Activated CD8-positive, alpha-beta memory T cell treated with anti-CD3 and anti-CD28 coated beads, Interleukin-2, amount 50 U/mL, for 24 hours (primary cell): ENCODE results near the gene TRIM38.

ENCODE experiments used
- DNase-seq: peaks from one replicate; pipeline ENCODE4 v3.0.0-alpha.2; 2020; ENCODE audit errors: extremely low read depth

The TRIM38 gene

GRCh38 chr6:26026833-26027490 lies 64.4 kb downstream of the TRIM38 start:
- peak; percentile 84 for DNase-seq

DNA sequence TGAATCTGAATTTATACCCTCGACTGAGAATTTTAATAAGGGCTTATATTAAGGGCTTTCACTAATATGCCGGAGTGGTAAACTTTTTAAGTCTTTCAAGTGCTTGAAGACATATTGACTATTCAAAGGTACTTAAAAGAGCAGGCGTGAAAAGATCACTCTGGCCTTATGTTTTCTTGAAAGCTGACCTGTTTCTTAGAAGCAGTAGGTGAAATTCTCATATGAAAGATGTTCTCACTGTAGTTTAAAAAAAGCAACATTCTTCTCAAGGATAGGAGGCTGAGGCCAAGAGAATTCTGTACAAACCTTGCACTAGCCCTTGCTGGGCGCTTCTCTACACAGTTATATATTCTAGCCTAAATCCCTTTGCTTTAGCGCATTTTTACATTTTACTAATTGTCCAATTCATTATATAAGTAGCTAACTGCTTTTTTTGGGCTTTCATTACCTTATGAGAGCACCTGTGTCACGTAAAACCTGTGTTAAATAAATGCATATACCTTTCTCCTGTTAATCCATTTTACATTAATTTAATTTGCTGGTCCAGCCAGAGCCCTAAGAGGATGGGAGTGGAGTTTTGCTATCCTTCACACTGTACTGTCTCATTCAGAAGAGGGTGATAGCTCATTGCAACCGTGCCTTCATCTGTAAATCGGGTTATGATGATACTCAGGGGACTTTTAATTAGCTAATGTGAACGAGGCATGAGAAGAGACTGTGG lies 65.0 kb downstream of the TRIM38 start:
- DNase-seq: no peak

GRCh38 chr6:26028212-26028745 lies 65.7 kb downstream of the TRIM38 start:
- DNase-seq: no peak

DNA sequence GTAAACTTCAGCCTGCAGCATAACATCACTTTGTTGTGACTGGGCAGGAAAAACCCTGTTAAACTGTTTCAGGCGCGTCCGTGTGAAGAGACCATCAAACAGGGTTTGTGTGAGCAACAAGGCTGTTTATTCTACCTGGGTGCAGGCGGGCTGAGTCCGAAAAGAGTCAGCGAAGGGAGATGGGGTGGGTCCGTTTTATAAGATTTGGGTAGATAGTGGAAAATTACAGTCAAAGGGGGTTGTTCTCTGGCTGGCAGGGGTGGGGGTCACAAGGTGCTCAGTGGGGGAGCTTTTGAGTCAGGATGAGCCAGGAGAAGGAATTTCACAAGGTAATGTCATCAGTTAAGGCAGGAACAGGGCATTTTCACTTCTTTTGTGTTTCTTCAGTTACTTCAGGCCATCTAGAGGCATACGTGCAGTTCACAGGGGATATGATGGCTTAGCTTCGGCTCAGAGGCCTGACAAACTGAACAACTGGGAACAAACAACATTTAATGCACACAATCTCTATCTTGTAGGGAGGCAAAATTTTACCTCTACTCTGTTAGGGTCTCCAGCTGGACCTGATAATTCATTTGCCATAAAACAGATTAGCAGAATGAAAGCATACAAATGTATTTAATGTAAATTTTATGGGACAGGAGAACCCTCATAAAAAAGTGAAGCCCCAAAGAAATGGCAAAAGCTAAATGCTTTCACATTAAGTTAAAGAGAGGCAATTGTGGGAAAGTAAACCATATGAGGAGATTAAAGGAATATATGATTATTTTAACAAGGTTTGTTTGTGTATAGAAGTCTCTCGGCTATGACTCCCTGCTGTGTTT lies 66.4 kb downstream of the TRIM38 start:
- no peak for DNase-seq

DNA sequence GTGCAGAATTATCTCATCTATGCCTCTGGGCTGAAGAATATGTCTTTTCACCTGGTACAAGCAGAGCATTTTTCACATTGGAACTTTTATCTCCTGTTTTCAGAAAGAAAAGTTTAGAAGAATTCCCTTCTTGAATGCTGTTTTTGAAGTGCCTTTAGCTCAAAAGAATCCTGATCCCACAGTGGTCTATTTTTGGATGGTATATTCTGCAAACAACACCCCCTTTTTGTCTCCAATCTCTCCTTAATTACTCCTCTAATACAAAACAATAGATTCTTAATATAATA lies 66.9 kb downstream of the TRIM38 start:
- DNase-seq: no peak

DNA sequence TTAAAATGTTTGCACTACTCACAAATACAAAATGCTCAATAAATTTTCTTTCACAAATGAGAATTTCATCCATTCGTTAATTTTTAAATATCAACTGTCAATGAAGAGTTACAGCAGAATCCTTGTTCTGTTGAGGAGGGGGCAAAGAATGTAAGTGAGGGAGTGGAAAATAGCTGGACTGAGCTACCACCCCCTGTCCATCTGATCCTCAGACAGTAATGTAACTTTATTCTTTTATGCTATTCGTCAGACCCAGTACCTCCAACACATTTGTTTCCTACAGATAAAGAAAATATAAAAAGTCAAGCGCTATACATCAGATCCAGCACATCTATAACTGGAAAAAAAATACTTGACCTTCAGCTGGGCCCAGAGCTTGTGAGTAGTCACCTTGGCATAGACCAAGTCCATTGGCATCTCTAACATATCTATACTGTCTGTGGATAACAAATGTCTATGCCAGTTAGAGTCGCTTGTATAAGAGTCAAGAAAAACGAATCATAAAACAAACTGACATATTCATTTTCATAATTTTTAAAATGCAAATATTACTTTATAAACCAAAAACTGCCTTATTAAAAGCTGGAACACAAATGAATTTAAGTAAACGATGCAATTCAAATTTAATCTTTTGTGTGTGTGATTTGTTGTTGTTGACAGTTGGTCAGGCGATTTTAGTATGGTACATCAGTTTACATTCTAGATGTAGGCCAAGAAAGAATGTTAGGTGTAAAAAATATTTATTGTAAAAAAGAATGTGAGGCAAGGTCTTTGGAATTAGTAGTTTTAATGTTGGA lies 67.5 kb downstream of the TRIM38 start:
- no peak for DNase-seq

DNA sequence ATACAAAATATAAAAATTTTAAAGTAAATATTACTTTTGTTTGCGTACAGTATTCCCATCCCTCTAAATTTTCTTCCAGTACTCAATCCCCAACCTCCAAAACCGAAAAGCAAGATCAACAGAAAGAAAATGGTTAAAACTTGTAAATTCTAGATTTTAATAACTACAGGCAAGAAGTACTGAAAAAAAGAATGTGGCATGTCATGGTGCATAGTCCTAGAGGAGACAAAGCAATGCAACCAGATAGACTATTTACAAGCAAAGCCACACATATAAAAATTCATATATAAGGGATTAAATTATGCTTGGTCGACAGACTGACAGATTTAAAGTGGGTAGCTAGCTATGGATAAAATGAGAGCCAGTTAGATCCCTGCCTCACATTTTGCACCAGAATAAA lies 68.1 kb downstream of the TRIM38 start:
- no peak for DNase-seq

DNA sequence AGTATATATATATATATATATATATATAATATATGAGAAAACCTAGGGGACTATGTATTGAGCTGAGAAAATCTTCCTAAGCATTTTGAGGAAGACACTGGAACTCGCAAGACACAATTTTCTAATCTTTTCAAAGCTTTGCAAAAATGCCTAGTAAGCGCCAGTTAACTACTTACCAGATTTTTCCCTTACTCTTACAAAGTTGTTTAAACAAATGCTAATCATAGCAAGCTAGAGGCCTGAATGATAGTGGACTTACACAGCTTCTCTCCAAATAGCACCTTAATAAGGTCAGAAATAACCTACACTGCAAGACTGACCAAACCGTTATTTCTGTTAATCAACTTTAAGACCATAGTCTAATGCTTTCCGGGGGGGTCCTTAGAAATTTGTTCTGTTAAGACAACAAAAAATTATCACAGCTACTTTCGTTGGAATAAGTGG lies 68.6 kb downstream of the TRIM38 start:
- DNase-seq: no peak

DNA sequence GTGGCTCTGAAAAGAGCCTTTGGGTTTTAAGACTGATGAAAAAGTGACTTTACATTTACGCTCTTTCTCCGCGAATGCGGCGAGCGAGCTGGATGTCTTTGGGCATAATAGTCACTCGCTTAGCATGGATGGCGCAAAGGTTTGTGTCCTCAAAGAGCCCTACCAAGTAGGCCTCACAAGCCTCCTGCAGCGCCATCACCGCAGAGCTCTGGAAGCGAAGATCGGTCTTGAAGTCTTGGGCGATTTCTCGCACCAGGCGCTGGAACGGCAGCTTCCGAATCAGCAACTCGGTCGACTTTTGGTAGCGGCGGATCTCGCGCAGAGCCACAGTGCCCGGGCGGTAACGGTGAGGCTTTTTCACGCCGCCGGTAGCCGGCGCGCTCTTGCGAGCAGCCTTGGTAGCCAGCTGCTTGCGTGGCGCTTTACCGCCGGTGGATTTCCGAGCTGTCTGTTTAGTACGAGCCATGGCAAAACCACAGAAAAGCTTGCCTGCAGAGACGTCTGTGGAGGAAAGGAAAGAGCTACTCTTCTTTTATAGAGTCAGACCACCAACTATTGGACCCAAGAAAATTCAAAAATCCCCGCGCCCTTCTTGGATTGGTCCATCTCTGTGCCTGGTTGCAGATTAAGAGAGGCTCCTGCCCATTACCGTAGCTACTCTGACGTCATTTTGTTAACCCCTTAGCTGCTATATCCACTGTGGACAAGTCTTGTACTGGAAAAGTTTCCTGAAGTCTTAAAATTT lies 69.2 kb downstream of the TRIM38 start:
- peak; percentile 79 for DNase-seq

GRCh38 chr6:26032340-26033084 lies 69.9 kb downstream of the TRIM38 start:
- no peak for DNase-seq

DNA sequence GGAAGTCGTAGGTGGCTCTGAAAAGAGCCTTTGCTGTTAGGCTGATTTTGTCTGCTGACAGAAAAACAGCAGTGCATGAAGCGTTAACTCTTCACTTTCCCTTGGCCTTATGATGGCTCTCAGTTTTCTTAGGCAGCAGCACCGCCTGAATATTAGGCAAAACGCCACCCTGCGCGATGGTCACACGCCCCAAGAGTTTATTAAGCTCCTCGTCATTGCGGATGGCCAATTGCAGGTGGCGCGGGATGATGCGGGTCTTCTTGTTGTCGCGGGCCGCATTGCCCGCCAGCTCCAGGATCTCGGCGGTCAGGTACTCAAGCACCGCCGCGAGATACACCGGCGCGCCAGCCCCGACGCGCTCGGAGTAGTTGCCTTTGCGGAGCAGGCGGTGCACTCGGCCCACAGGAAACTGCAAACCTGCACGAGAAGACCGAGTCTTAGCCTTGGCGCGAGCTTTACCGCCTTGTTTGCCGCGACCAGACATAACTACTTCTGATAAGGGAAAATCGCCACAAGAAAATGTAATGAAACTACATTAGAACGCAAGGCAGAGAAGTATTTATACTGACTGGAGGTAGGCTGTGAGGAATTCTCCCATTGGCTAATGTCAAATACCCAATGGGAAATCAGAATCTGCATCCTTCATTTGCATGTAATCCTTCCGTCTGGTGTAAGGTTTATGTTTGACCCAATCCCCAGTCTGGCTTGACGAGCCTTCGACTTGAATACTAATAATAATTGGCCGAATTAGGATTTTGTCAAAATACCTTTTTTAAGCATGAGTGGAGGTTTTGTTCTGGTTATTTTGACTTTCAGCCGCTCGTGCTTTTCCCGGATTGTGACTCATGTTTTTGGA lies 70.7 kb downstream of the TRIM38 start:
- no peak for DNase-seq

GRCh38 chr6:26033941-26034354 lies 71.3 kb downstream of the TRIM38 start:
- no peak for DNase-seq

GRCh38 chr6:26034905-26035304 lies 72.3 kb downstream of the TRIM38 start:
- no peak for DNase-seq
